Kidney (tissue), 14 donors: ENCODE results near the gene LIN7B. TPM values are rescaled to one million over a fixed set of nuclear protein-coding genes. Genes with fewer than 3 reads are reported as not detected.

Experiments used
- DNase-seq, 5 donors: peaks; one replicate each; pipeline ENCODE4 v3.0.0-alpha.2; 2013 to 2020
- FAIRE-seq: peaks from 2 replicates; lab custom pipeline; 2012; peaks lifted over from hg19 to GRCh38; lab: Jason Lieb, UNC
- H3K27ac ChIP-seq, 2 donors: one replicate each; pipeline ENCODE4 v1.7.0; 2013; ENCODE audit warnings: low read depth in 2 of 2, low read length in 2 of 2, inconsistent platforms in 1 of 2
- H3K27me3 ChIP-seq: one replicate; pipeline ENCODE4 v1.7.1; 2013; ENCODE audit warnings: low read length, inconsistent platforms; ENCODE audit not compliant: control insufficient read depth, insufficient read depth
- H3K36me3 ChIP-seq, 3 donors: one replicate each; pipeline versions ENCODE4 v1.7.0 to v1.7.1; 2013; ENCODE audit warnings: low read length in 3 of 3, control low read depth in 1 of 3, inconsistent platforms in 1 of 3; ENCODE audit not compliant: insufficient read depth in 3 of 3, control insufficient read depth in 2 of 3
- H3K4me1 ChIP-seq, 3 donors: one replicate each; pipeline versions ENCODE4 v1.7.0 to v1.7.1; 2013; ENCODE audit warnings: low read length in 3 of 3, inconsistent platforms in 1 of 3, low read depth in 1 of 3; ENCODE audit not compliant: control insufficient read depth in 2 of 3, insufficient read depth in 2 of 3
- H3K4me3 ChIP-seq, 3 donors: one replicate each; pipeline versions ENCODE4 v1.7.0 to v1.8.1; 2013; ENCODE audit warnings: low read length in 3 of 3, control low read depth in 1 of 3, inconsistent platforms in 1 of 3
- H3K9ac ChIP-seq, 3 donors: one replicate each; pipeline versions ENCODE4 v1.7.0 to v1.7.1; 2013; ENCODE audit warnings: low read length in 3 of 3, control low read depth in 1 of 3, inconsistent platforms in 1 of 3
- H3K9me3 ChIP-seq, 3 donors: one replicate each; pipeline versions ENCODE4 v1.7.0 to v1.7.1; 2013; ENCODE audit warnings: low read length in 3 of 3, control low read depth in 1 of 3, inconsistent platforms in 1 of 3; ENCODE audit not compliant: control insufficient read depth in 2 of 3, insufficient read depth in 1 of 3
- CTCF ChIP-seq: IDR thresholded peaks from 3 replicates; pipeline ENCODE4 v1.5.1; 2012; ENCODE audit warnings: mild to moderate bottlenecking, moderate library complexity, borderline replicate concordance; ENCODE audit not compliant: insufficient read depth; ENCODE audit errors: extremely low read depth
- intact Hi-C: fragments of 100-400 bp; cut with DNase I; formaldehyde crosslinking; loops from one replicate; pipeline ENCODE4 v1.11.1; 2022
- polyA plus RNA-seq: library from polyadenylated mRNA; stranded (reverse); fragments of 350-450 nt; fragmentation: Illumina TruSeq; extraction: RNeasy Lipid Tissue Mini Kit (QIAGEN cat#74804); gene quantifications from one replicate; pipeline ENCODE4 v1.2.3, GENCODE V29; 2014; ENCODE audit warnings: low read depth, low replicate concordance; ENCODE audit not compliant: insufficient read depth
- total RNA-seq: library from RNA; stranded (reverse); fragmentation: NEBNext Ultra II Directional; extraction: Animal tissue kit (Norgen Biotek cat#: 25700); gene quantifications from one replicate; pipeline ENCODE4 v1.2.1, GENCODE V29; 2021
- donor health status: control.
- donor health status: control.
- donor health status: control.
- donor health status: control.
- donor health status: control.
- donor health status: DM: yes; HTN: yes; CAD: no.
- donor health status: Normal renal cell carcinoma (clear cell type).

The LIN7B gene
- total and polyA plus RNA-seq, 2 donors from 2014 or later = 4.7 to 9.7 TPM

DNA sequence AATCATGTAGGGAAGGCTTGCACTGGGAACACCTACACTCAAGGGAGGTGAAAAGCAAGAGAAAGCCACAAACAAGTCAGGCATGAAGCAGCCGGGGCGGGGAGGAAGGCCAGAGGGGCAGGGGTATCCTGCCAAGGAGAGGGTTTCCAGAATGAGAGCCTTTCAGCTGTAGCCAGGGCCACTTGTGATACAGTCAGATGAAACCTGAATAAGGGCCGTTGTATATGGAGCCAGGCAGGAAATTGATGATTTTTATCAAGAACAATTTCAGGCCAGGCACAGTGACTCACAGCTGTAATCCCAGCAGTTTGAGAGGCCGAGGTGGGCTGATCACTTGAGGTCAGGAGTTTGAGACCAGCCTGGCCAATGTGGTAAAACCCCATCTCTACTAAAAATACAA is 47.8 kb downstream of the LIN7B start:
- intact Hi-C loops = no loop called here
- no peak overlapping the region for H3K9ac ChIP-seq
- no peaks in the 10 kb centered on the region for H3K27me3 ChIP-seq
- no peak overlapping the region for H3K4me3 ChIP-seq
- H3K4me1 ChIP-seq = peaks cover 0 to 9% (median 9%) of the 10 kb centered on the region in 3 donors
- DNase-seq (peak in 1 of 5 donors; percentile 22), FAIRE-seq (no peak)
- H3K27ac ChIP-seq = no peak overlapping the region
- no peaks in the 10 kb centered on the region for H3K36me3 ChIP-seq
- TF ChIP-seq CTCF = no peak
- H3K9me3 ChIP-seq = no peaks in the 10 kb centered on the region

- DNase-seq = peak in 1 of 5 donors; percentile 16
- H3K4me3 ChIP-seq = no peak overlapping the region
- peaks cover 0 to 8% (median 0%) of the 10 kb centered on the region in 3 donors for H3K4me1 ChIP-seq
- peak overlapping the region in 2 of 3 donors; percentile 51 to 65 for H3K9ac ChIP-seq
- intact Hi-C loops = no loop called here
- TF ChIP-seq CTCF = no peak
- H3K36me3 ChIP-seq = no peaks in the 10 kb centered on the region
- peak overlapping the region; percentile 54 to 63 for H3K27ac ChIP-seq
- H3K27me3 ChIP-seq = no peaks in the 10 kb centered on the region
- FAIRE-seq = no peak
- H3K9me3 ChIP-seq = no peaks in the 10 kb centered on the region
These were observed 51.1 kb downstream of the LIN7B start for GRCh38 chr19:49165111-49165750.

DNA sequence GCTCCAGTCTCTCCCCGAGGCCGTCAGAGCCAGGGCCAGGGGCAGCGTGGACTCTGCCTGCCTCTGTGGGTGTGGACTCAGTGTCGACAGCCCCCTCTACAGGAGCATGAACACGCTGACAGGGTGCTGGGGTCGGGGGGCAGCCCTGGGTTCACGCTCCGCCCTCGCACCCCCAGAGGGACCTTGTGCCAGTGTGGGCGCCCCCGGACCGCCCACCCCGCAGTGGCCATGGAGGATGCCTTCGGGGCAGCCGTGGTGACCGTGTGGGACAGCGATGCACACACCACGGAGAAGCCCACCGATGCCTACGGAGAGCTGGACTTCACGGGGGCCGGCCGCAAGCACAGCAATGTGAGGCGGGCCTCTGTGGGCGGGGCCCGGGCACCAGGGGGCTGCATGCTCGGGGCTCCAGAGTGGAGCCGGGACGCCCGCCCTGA is 51.7 kb downstream of the LIN7B start:
- DNase-seq (peak in 2 of 5 donors; percentile 26 to 59), FAIRE-seq (no peak)
- no peak for TF ChIP-seq CTCF
- Histone ChIP-seq H3K9ac (peak overlapping the region in 1 of 3 donors; percentile 51), H3K4me1 (peaks cover 0 to 8% (median 0%) of the 10 kb centered on the region in 3 donors), H3K4me3 (no peak overlapping the region), H3K36me3 (peaks cover 0 to 6% (median 0%) of the 10 kb centered on the region in 3 donors), H3K27ac (peak overlapping the region; percentile 54 to 63), H3K27me3 (no peaks in the 10 kb centered on the region), H3K9me3 (no peaks in the 10 kb centered on the region)
- intact Hi-C loops = no loop called here
